GM23338 (cell line): ENCODE results near the gene SULT1B1.

ENCODE experiments used
- CREB1 ChIP-seq: fragments of 250-450 bp; sonication (Bioruptor Pico); IDR thresholded peaks from 2 replicates; pipeline ENCODE4 v1.5.0; 2020; ENCODE audit warnings: low read depth, mild to moderate bottlenecking, moderate library complexity
- CTCF ChIP-seq, 2 experiments: fragments of 200-600 bp in 1 of 2; sonication (generic) in 1 of 2; conservative IDR thresholded peaks; 2 replicates each; pipeline versions ENCODE4 v1.5.1 to v1.6.1; 2016 to 2017; ENCODE audit warnings: antibody characterized with exemption in 2 of 2, low read depth in 2 of 2, mild to moderate bottlenecking in 2 of 2, moderate library complexity in 1 of 2
- EZH2 ChIP-seq: fragments of 200-600 bp; sonication (generic); IDR thresholded peaks from one replicate; pipeline ENCODE4 v1.8.0; 2017; ENCODE audit warnings: antibody characterized with exemption, mild to moderate bottlenecking, low read depth; ENCODE audit not compliant: unreplicated experiment
- EZH2phosphoT487 ChIP-seq: fragments of 200-600 bp; sonication (generic); IDR thresholded peaks from one replicate; pipeline ENCODE4 v1.8.1; 2018; ENCODE audit warnings: antibody characterized with exemption; ENCODE audit not compliant: unreplicated experiment
- JUNB ChIP-seq: IDR thresholded peaks from one replicate; pipeline ENCODE4 v1.6.1; 2016; ENCODE audit warnings: antibody characterized with exemption; ENCODE audit not compliant: unreplicated experiment
- POLR2AphosphoS5 ChIP-seq: IDR thresholded peaks from 2 replicates; pipeline ENCODE4 v1.6.1; 2016; ENCODE audit warnings: antibody characterized with exemption, low read depth
- STAT1 ChIP-seq: IDR thresholded peaks from one replicate; pipeline ENCODE4 v1.6.1; 2016; ENCODE audit warnings: antibody characterized with exemption; ENCODE audit not compliant: unreplicated experiment
- ZNF331 ChIP-seq: fragments of 250-450 bp; sonication (Bioruptor Pico); IDR thresholded peaks from 2 replicates; pipeline ENCODE4 v1.5.0; 2020; ENCODE audit warnings: low read depth, mild to moderate bottlenecking, moderate library complexity
- TF ChIP-seq, protein P1 (sequence below): fragments of 250-450 bp; sonication (Bioruptor Pico); IDR thresholded peaks from 2 replicates; pipeline ENCODE4 v1.5.0; 2020; ENCODE audit warnings: mild to moderate bottlenecking, moderate library complexity
- TF ChIP-seq, protein P2 (sequence below): IDR thresholded peaks from one replicate; pipeline ENCODE4 v1.6.1; 2018; ENCODE audit warnings: antibody characterized with exemption; ENCODE audit not compliant: unreplicated experiment

- no peak for TF ChIP-seq CTCF (conservative IDR thresholded peaks at IDR 0.05; ENCODE audit: low read depth in 2 of 2)
- no peak for TF ChIP-seq EZH2phosphoT487
- TF ChIP-seq, protein P1, sequence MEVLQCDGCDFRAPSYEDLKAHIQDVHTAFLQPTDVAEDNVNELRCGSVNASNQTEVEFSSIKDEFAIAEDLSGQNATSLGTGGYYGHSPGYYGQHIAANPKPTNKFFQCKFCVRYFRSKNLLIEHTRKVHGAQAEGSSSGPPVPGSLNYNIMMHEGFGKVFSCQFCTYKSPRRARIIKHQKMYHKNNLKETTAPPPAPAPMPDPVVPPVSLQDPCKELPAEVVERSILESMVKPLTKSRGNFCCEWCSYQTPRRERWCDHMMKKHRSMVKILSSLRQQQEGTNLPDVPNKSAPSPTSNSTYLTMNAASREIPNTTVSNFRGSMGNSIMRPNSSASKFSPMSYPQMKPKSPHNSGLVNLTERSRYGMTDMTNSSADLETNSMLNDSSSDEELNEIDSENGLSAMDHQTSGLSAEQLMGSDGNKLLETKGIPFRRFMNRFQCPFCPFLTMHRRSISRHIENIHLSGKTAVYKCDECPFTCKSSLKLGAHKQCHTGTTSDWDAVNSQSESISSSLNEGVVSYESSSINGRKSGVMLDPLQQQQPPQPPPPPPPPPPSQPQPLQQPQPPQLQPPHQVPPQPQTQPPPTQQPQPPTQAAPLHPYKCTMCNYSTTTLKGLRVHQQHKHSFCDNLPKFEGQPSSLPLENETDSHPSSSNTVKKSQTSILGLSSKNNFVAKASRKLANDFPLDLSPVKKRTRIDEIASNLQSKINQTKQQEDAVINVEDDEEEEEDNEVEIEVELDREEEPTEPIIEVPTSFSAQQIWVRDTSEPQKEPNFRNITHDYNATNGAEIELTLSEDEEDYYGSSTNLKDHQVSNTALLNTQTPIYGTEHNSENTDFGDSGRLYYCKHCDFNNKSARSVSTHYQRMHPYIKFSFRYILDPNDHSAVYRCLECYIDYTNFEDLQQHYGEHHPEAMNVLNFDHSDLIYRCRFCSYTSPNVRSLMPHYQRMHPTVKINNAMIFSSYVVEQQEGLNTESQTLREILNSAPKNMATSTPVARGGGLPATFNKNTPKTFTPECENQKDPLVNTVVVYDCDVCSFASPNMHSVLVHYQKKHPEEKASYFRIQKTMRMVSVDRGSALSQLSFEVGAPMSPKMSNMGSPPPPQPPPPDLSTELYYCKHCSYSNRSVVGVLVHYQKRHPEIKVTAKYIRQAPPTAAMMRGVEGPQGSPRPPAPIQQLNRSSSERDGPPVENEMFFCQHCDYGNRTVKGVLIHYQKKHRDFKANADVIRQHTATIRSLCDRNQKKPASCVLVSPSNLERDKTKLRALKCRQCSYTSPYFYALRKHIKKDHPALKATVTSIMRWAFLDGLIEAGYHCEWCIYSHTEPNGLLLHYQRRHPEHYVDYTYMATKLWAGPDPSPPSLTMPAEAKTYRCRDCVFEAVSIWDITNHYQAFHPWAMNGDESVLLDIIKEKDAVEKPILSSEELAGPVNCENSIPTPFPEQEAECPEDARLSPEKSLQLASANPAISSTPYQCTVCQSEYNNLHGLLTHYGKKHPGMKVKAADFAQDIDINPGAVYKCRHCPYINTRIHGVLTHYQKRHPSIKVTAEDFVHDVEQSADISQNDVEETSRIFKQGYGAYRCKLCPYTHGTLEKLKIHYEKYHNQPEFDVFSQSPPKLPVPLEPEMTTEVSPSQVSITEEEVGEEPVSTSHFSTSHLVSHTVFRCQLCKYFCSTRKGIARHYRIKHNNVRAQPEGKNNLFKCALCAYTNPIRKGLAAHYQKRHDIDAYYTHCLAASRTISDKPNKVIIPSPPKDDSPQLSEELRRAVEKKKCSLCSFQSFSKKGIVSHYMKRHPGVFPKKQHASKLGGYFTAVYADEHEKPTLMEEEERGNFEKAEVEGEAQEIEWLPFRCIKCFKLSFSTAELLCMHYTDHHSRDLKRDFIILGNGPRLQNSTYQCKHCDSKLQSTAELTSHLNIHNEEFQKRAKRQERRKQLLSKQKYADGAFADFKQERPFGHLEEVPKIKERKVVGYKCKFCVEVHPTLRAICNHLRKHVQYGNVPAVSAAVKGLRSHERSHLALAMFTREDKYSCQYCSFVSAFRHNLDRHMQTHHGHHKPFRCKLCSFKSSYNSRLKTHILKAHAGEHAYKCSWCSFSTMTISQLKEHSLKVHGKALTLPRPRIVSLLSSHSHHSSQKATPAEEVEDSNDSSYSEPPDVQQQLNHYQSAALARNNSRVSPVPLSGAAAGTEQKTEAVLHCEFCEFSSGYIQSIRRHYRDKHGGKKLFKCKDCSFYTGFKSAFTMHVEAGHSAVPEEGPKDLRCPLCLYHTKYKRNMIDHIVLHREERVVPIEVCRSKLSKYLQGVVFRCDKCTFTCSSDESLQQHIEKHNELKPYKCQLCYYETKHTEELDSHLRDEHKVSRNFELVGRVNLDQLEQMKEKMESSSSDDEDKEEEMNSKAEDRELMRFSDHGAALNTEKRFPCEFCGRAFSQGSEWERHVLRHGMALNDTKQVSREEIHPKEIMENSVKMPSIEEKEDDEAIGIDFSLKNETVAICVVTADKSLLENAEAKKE (CRISPR knock-in tag), result no peak
- TF ChIP-seq, protein P2, sequence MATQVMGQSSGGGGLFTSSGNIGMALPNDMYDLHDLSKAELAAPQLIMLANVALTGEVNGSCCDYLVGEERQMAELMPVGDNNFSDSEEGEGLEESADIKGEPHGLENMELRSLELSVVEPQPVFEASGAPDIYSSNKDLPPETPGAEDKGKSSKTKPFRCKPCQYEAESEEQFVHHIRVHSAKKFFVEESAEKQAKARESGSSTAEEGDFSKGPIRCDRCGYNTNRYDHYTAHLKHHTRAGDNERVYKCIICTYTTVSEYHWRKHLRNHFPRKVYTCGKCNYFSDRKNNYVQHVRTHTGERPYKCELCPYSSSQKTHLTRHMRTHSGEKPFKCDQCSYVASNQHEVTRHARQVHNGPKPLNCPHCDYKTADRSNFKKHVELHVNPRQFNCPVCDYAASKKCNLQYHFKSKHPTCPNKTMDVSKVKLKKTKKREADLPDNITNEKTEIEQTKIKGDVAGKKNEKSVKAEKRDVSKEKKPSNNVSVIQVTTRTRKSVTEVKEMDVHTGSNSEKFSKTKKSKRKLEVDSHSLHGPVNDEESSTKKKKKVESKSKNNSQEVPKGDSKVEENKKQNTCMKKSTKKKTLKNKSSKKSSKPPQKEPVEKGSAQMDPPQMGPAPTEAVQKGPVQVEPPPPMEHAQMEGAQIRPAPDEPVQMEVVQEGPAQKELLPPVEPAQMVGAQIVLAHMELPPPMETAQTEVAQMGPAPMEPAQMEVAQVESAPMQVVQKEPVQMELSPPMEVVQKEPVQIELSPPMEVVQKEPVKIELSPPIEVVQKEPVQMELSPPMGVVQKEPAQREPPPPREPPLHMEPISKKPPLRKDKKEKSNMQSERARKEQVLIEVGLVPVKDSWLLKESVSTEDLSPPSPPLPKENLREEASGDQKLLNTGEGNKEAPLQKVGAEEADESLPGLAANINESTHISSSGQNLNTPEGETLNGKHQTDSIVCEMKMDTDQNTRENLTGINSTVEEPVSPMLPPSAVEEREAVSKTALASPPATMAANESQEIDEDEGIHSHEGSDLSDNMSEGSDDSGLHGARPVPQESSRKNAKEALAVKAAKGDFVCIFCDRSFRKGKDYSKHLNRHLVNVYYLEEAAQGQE, result no peak
- no peak for TF ChIP-seq EZH2
- no peak for TF ChIP-seq STAT1
- no peak for TF ChIP-seq POLR2AphosphoS5
- no peak for TF ChIP-seq CREB1 (CRISPR knock-in tag)
- no peak for TF ChIP-seq JUNB
- TF ChIP-seq ZNF331, result no peak
Measured at GRCh38 chr4:69713593-69713992, 46.8 kb downstream of the SULT1B1 start.
